Transverse colon (tissue), 4 donors: ENCODE measurements around the gene SLC13A4.

Experiments
- POLR2AphosphoS5 ChIP-seq, 3 donors: sonication (generic); formaldehyde crosslinking; IDR thresholded peaks; one replicate each; pipeline ENCODE4 v1.6.1; 2016; ENCODE audit warnings: antibody characterized with exemption in 3 of 3
- TF ChIP-seq, protein P1 (sequence below), 5 experiments: fragments of 200-600 bp in 3 of 5; fragments of 450-650 bp in 2 of 5; sonication (generic) in 3 of 5; IDR thresholded peaks; 1 replicate in 2 of 5; 2 replicates in 3 of 5; pipeline ENCODE4 v1.5.1; 2016 to 2017; ENCODE audit warnings: antibody characterized with exemption in 5 of 5, inconsistent platforms in 3 of 5, mild to moderate bottlenecking in 2 of 5, moderate library complexity in 1 of 5

DNA sequence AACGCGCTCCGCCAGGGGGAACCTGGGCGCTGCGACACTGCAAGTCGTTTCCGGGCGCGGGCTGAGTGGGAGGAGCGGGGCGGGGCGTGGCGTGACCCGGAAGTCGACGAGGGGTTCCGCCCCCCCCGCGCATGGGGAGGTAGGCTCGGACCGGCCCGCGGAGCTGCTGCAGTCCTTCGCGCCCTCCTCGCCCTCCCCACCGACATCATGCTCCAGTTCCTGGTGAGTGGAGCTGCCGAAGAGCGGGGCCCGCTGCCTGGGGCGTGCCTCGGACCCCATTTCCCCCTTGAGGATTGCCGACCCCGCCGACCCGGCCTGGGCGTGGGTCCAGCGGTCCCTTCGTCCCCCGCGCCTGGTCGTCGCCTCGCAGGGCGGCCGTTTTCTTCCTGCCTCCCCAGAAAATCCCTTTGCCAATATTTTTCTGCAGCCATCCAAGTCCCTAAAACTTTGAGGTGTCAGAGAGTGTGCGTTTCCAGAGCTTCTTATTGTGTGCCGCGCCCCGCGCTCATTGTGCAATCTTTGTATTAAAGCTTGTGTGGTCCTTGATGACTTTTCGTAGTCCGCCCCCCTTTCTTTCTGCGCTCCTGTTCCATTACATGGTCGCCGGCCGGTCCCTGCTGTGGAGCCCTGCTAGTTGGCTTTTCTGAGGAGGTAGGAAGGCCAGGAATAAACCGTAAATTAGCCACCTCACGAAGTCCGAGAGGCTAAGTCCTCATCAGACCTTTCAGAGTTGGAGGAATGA is 65.4 kb downstream of the SLC13A4 start, which contains the start of gene STMP1:
- TF ChIP-seq, protein P1, sequence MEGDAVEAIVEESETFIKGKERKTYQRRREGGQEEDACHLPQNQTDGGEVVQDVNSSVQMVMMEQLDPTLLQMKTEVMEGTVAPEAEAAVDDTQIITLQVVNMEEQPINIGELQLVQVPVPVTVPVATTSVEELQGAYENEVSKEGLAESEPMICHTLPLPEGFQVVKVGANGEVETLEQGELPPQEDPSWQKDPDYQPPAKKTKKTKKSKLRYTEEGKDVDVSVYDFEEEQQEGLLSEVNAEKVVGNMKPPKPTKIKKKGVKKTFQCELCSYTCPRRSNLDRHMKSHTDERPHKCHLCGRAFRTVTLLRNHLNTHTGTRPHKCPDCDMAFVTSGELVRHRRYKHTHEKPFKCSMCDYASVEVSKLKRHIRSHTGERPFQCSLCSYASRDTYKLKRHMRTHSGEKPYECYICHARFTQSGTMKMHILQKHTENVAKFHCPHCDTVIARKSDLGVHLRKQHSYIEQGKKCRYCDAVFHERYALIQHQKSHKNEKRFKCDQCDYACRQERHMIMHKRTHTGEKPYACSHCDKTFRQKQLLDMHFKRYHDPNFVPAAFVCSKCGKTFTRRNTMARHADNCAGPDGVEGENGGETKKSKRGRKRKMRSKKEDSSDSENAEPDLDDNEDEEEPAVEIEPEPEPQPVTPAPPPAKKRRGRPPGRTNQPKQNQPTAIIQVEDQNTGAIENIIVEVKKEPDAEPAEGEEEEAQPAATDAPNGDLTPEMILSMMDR (IDR thresholded peaks at IDR 0.05), result peak in 2 of 5 experiments; percentile 5 to 86
- peak; percentile 94 to 97 (median 97) for TF ChIP-seq POLR2AphosphoS5 (IDR thresholded peaks at IDR 0.05)
